Measurements from ENCODE around the gene CDH4. TPM values are rescaled to one million over a fixed set of nuclear protein-coding genes. Genes with fewer than 3 reads are reported as not detected.

The CDH4 gene
- total RNA-seq, 1 donor from 2014 or later: 2.9 TPM

DNA sequence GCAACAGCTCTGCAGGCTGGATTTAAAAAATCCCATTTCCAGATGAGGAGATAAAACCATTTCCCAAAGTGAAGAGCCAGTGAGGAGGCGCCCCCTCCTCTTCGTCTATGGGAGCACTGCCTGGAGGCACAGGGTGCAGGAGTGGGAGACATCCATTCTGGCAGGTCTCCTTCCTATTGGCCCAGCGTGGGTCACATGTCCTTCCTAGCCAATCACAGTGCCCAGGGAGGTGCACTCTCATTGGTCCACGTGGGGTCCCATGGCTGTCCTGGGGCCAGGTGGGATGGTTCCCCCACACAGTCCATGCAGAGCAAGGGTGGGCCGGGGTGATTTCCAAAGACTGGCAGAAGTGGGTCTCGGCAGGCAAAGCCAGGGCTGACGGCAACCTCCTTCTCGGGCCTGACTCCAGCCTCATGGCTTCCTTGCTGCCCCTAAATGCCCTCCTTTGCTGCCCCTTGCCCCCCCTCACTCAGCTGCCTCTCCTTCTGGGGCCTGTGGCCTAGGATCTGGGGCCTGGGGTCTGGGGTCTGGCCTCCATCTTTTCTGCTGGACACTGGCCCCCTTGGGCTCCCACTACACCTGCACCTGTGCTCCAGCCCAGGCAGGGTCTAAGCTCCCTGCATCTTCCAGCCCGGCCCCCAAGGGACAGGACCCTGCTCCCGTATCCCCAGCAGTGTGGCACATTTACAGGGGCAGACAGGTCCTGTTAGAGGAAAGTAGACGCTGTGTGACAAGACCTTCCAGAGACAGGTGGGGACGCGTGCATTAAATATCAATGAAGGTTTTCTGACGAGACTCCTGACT, 581.9 kb downstream of the CDH4 start:
- Histone ChIP-seq H3K9ac (no peak overlapping the region), H3K4me1 (no peaks in the 10 kb centered on the region), H2AFZ (replicated peaks) (no peak overlapping the region), H3K27me3 (peaks cover 3% of the 10 kb centered on the region), H3K36me3 (no peaks in the 10 kb centered on the region), H4K20me1 (ENCODE audit: low read depth) (no peaks in the 10 kb centered on the region), H3K4me2 (no peak overlapping the region), H3K79me2 (ENCODE audit: low read depth) (no peaks in the 10 kb centered on the region), H3K27ac (no peak overlapping the region), H3K9me3 (ENCODE audit: low read depth) (no peaks in the 10 kb centered on the region), H3K4me3 (no peak overlapping the region), H3F3A (ENCODE audit: low read depth) (no peaks in the 10 kb centered on the region)
- no peak for DNase-seq (ENCODE audit: low spot score)
- Mint-ChIP-seq H3K27me3 (ENCODE audit: insufficient read depth, low read depth) (peaks cover 5% of the 10 kb centered on the region), H3K36me3 (no peaks in the 10 kb centered on the region), H3K9me3 (peaks cover 3% of the 10 kb centered on the region), H3K4me1 (no peaks in the 10 kb centered on the region), H3K27ac (no peak overlapping the region), H3K4me3 (no peak overlapping the region)
- no peak for TF ChIP-seq EZH2phosphoT487 (IDR thresholded peaks at IDR 0.05)
- no peak for TF ChIP-seq CTCF (IDR thresholded peaks at IDR 0.05)
- TF ChIP-seq EZH2 (IDR thresholded peaks at IDR 0.05): no peak

DNA sequence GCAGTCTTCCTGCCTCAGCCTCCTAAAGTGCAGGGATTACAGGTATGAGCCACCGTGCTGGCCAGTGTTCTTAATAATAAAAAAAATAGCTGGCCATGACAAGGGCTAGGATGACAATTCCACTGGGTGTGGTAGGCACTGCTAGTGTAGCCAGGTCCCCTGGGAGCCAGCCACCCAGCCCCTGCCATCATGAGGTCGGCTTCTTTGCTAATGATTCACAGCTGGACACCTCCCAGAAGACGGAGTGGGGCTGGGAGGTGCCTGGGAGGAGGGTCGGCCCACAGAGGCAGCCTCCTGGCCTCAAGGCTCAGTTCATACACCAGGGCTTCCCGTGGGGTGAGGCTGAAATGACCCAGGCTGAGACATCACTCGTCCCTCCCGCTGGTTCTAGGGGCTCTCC, 583.2 kb downstream of the CDH4 start:
- Mint-ChIP-seq H3K27me3 (ENCODE audit: insufficient read depth, low read depth) (peaks cover 3% of the 10 kb centered on the region), H3K27ac (no peak overlapping the region)

DNA sequence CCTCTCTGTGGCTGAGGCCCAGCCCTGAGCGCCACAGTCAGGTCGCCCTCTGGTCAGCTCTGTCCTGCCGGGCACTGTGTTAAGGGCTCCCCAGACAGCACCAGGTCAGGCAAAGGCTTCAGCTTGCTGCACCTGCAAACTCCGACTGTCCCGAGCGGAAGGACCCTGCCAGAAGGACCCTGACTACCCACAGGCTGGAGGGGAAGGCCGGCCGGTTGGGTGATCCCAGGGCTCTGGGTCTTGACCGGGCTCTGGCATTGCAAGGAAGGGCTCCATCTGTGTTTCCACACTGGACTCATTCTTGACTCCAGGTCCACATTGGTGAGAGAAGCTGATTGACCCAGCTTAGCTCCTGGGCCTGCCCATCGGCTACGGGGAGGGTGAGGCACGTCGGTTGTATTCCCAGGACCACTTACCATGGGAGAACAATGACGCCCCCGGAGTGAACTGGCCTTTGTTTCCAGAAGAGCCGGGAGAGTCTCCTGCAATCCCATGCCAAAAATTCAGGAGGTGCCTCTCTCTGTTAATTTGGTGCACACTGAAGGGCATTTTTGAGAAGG, 583.8 kb downstream of the CDH4 start:
- Mint-ChIP-seq H3K27me3 (ENCODE audit: insufficient read depth, low read depth) (no peaks in the 10 kb centered on the region), H3K27ac (no peak overlapping the region), H3K4me3 (no peak overlapping the region), H3K9me3 (no peaks in the 10 kb centered on the region), H3K36me3 (no peaks in the 10 kb centered on the region), H3K4me1 (peaks cover 4% of the 10 kb centered on the region)
- Histone ChIP-seq H3K4me2 (no peak overlapping the region), H4K20me1 (ENCODE audit: low read depth) (no peaks in the 10 kb centered on the region), H3K4me1 (no peaks in the 10 kb centered on the region), H3K9me3 (ENCODE audit: low read depth) (no peaks in the 10 kb centered on the region), H3K79me2 (ENCODE audit: low read depth) (no peaks in the 10 kb centered on the region), H3K4me3 (no peak overlapping the region), H3K27ac (no peak overlapping the region), H3F3A (ENCODE audit: low read depth) (no peaks in the 10 kb centered on the region), H2AFZ (replicated peaks) (no peak overlapping the region), H3K36me3 (no peaks in the 10 kb centered on the region), H3K27me3 (peaks cover 3% of the 10 kb centered on the region), H3K9ac (no peak overlapping the region)
- no peak for TF ChIP-seq CTCF (IDR thresholded peaks at IDR 0.05)
- TF ChIP-seq EZH2phosphoT487 (IDR thresholded peaks at IDR 0.05): no peak
- DNase-seq (ENCODE audit: low spot score): no peak

More for the DNA sequence above, 583.2 kb downstream of the CDH4 start:
- Histone ChIP-seq H3K9ac (no peak overlapping the region), H3K36me3 (no peaks in the 10 kb centered on the region), H3K27ac (no peak overlapping the region), H3K4me1 (no peaks in the 10 kb centered on the region), H3K9me3 (ENCODE audit: low read depth) (no peaks in the 10 kb centered on the region), H3K4me2 (no peak overlapping the region), H3K27me3 (peaks cover 3% of the 10 kb centered on the region), H2AFZ (replicated peaks) (no peak overlapping the region), H3K4me3 (no peak overlapping the region), H3K79me2 (ENCODE audit: low read depth) (no peaks in the 10 kb centered on the region), H3F3A (ENCODE audit: low read depth) (no peaks in the 10 kb centered on the region), H4K20me1 (ENCODE audit: low read depth) (no peaks in the 10 kb centered on the region)
- Mint-ChIP-seq H3K4me3 (no peak overlapping the region), H3K9me3 (no peaks in the 10 kb centered on the region), H3K36me3 (no peaks in the 10 kb centered on the region), H3K4me1 (peaks cover 2% of the 10 kb centered on the region)
- no peak for DNase-seq (ENCODE audit: low spot score)
- TF ChIP-seq CTCF (IDR thresholded peaks at IDR 0.05): no peak
- TF ChIP-seq EZH2 (IDR thresholded peaks at IDR 0.05): no peak
- TF ChIP-seq EZH2phosphoT487 (IDR thresholded peaks at IDR 0.05): no peak

Data from neural progenitor cell (in vitro differentiated cells).